ENCODE measurements around the gene GEMIN8. TPM values are rescaled to one million over a fixed set of nuclear protein-coding genes. Genes with fewer than 3 reads are reported as not detected.

Gene GEMIN8
- total and polyA plus RNA-seq, 5 donors: 8.0 to 11.1 (median 9.5) TPM

DNA sequence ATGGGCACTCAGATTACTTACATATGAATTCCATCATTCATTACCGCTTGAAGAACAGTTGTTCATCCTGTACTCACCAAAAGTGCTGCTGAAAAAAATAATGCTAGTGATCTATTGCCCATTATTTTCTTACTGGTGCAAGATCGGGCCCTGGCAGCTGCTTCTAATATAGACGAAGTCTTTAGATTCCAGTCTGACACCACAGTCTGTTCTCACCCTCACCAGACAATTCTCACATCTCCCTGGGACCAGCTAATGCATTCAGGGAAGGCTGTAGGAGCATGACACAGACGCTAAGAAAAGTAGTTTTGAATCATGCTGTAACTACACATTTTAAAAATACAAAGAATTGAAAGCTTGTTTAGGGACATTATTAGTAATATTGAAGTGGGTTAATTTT lies 13.8 kb downstream of the GEMIN8 start:
- Histone ChIP-seq H3K4me3 (ENCODE audit: low read length) (no peak overlapping the region), H3K4me1 (ENCODE audit: control insufficient read depth, insufficient read depth, low read length) (no peaks in the 10 kb centered on the region), H3K27ac (ENCODE audit: low read length) (no peak overlapping the region), H3K9me3 (ENCODE audit: control insufficient read depth, low read length) (no peaks in the 10 kb centered on the region), H3K27me3 (ENCODE audit: control insufficient read depth, insufficient read depth) (no peaks in the 10 kb centered on the region)
- WGBS: 78% methylated on average over 4 of the region's 4 CpGs
- intact Hi-C loops (cut with DNase I): no loop called here
- DNase-seq (no peak), ATAC-seq (no peak)

DNA sequence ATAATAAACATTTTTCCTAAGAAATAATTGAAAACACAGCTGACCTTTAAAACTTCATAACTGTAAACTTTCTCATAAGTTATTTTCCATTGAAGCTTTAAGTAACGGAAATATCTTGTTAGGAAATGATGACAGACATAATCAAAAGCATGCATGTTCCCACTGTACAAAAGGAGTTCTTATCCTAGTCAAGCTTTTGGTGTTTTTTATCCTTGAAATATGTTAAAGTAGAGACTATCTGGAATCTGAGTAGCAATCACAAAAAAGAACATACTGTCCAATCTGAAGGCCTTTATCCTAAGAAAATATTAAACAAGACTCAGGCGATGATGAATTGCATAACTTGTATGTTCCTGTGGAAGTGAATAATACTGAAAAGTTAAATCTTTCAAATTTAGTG lies 14.4 kb downstream of the GEMIN8 start:
- WGBS: 70% methylated on average over 2 of the region's 2 CpGs

GRCh38 chrX:14014526-14014925 lies 15.2 kb downstream of the GEMIN8 start:
- ATAC-seq (no peak), DNase-seq (no peak)
- Histone ChIP-seq H3K27me3 (ENCODE audit: control insufficient read depth, insufficient read depth) (no peaks in the 10 kb centered on the region), H3K4me1 (ENCODE audit: control insufficient read depth, insufficient read depth, low read length) (no peaks in the 10 kb centered on the region), H3K9me3 (ENCODE audit: control insufficient read depth, low read length) (no peaks in the 10 kb centered on the region), H3K4me3 (ENCODE audit: low read length) (no peak overlapping the region), H3K27ac (ENCODE audit: low read length) (peak overlapping the region; percentile 13)
- intact Hi-C loops (cut with DNase I): no loop called here
- WGBS: 91% methylated on average over 4 of the region's 4 CpGs

More for the DNA sequence above, 14.4 kb downstream of the GEMIN8 start:
- H3K4me3 ChIP-seq (ENCODE audit: low read length): no peak overlapping the region
- no peak overlapping the region for H3K27ac ChIP-seq (ENCODE audit: low read length)
- DNase-seq: no peak
- no peaks in the 10 kb centered on the region for H3K4me1 ChIP-seq (ENCODE audit: control insufficient read depth, insufficient read depth, low read length)
- intact Hi-C loops (cut with DNase I): no loop called here
- H3K27me3 ChIP-seq (ENCODE audit: control insufficient read depth, insufficient read depth): no peaks in the 10 kb centered on the region
- no peaks in the 10 kb centered on the region for H3K9me3 ChIP-seq (ENCODE audit: control insufficient read depth, low read length)
- ATAC-seq: peak in 1 of 2 donors; percentile 26

- DNase-seq: no peak
- no peaks in the 10 kb centered on the region for H3K27me3 ChIP-seq (ENCODE audit: control insufficient read depth, insufficient read depth)
- no peaks in the 10 kb centered on the region for H3K9me3 ChIP-seq (ENCODE audit: control insufficient read depth, low read length)
- H3K27ac ChIP-seq (ENCODE audit: low read length): no peak overlapping the region
- H3K4me3 ChIP-seq (ENCODE audit: low read length): no peak overlapping the region
- WGBS: 75% methylated on average over 4 of the region's 4 CpGs
- no peak for ATAC-seq
- intact Hi-C loops (cut with DNase I): no loop called here
- no peaks in the 10 kb centered on the region for H3K4me1 ChIP-seq (ENCODE audit: control insufficient read depth, insufficient read depth, low read length)
Observed at GRCh38 chrX:14013054-14013453, 16.6 kb downstream of the GEMIN8 start.

GRCh38 chrX:14010566-14010965 lies 19.1 kb downstream of the GEMIN8 start:
- over 99% methylated on average over 3 of the region's 3 CpGs for WGBS
- H3K4me1 ChIP-seq (ENCODE audit: control insufficient read depth, insufficient read depth, low read length): no peaks in the 10 kb centered on the region
- DNase-seq (no peak), ATAC-seq (no peak)
- H3K27ac ChIP-seq (ENCODE audit: low read length): no peak overlapping the region
- intact Hi-C loops (cut with DNase I): no loop called here
- H3K9me3 ChIP-seq (ENCODE audit: control insufficient read depth, low read length): no peaks in the 10 kb centered on the region
- H3K27me3 ChIP-seq (ENCODE audit: control insufficient read depth, insufficient read depth): no peaks in the 10 kb centered on the region
- no peak overlapping the region for H3K4me3 ChIP-seq (ENCODE audit: low read length)

DNA sequence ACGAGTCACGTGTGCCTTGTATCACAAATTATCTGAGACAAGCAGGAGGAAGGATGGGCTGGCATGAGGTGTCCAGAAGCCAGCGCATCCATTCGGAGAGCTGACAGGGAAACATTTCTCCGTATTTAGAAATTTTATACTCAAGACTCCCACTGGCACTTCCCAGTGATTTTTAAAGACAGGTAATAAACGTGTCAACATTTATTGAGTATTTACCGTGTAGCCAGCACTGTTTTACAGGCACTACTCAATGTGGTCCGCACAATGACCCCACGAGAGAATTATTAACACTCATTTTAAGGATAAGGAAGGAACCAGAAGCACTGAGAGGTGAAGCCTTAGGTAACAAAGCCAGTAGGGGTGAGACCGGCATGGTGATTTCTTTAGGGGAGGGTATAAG lies 23.2 kb downstream of the GEMIN8 start:
- no peak for ATAC-seq
- Histone ChIP-seq H3K27me3 (ENCODE audit: control insufficient read depth, insufficient read depth) (no peaks in the 10 kb centered on the region), H3K9me3 (ENCODE audit: control insufficient read depth, low read length) (no peaks in the 10 kb centered on the region), H3K27ac (ENCODE audit: low read length) (no peak overlapping the region), H3K4me3 (ENCODE audit: low read length) (no peak overlapping the region), H3K4me1 (ENCODE audit: control insufficient read depth, insufficient read depth, low read length) (no peaks in the 10 kb centered on the region)
- intact Hi-C loops (cut with DNase I): no loop called here
- WGBS: 90% methylated on average over 10 of the region's 10 CpGs
- DNase-seq: no peak

GRCh38 chrX:14003876-14004425 lies 25.7 kb downstream of the GEMIN8 start:
- ATAC-seq: no peak
- 98% methylated on average over 2 of the region's 2 CpGs for WGBS
- no peak for DNase-seq
- Histone ChIP-seq H3K27me3 (ENCODE audit: control insufficient read depth, insufficient read depth) (no peaks in the 10 kb centered on the region), H3K27ac (ENCODE audit: low read length) (no peak overlapping the region), H3K4me1 (ENCODE audit: control insufficient read depth, insufficient read depth, low read length) (no peaks in the 10 kb centered on the region), H3K4me3 (ENCODE audit: low read length) (no peak overlapping the region), H3K9me3 (ENCODE audit: control insufficient read depth, low read length) (no peaks in the 10 kb centered on the region)
- intact Hi-C loops (cut with DNase I): no loop called here

- 80% methylated on average over 4 of the region's 4 CpGs for WGBS
- H3K27me3 ChIP-seq (ENCODE audit: control insufficient read depth, insufficient read depth): no peaks in the 10 kb centered on the region
- H3K9me3 ChIP-seq (ENCODE audit: control insufficient read depth, low read length): no peaks in the 10 kb centered on the region
- DNase-seq (no peak), ATAC-seq (no peak)
- H3K4me1 ChIP-seq (ENCODE audit: control insufficient read depth, insufficient read depth, low read length): no peaks in the 10 kb centered on the region
- intact Hi-C loops (cut with DNase I): no loop called here
- no peak overlapping the region for H3K4me3 ChIP-seq (ENCODE audit: low read length)
- H3K27ac ChIP-seq (ENCODE audit: low read length): no peak overlapping the region
Observed at GRCh38 chrX:14003028-14003427, 26.7 kb downstream of the GEMIN8 start.

GRCh38 chrX:13996650-13997049 lies 33.0 kb downstream of the GEMIN8 start:
- Histone ChIP-seq H3K9me3 (ENCODE audit: control insufficient read depth, low read length) (no peaks in the 10 kb centered on the region), H3K4me1 (ENCODE audit: control insufficient read depth, insufficient read depth, low read length) (no peaks in the 10 kb centered on the region), H3K4me3 (ENCODE audit: low read length) (no peak overlapping the region), H3K27ac (ENCODE audit: low read length) (no peak overlapping the region), H3K27me3 (ENCODE audit: control insufficient read depth, insufficient read depth) (no peaks in the 10 kb centered on the region)
- intact Hi-C loops (cut with DNase I): no loop called here
- DNase-seq (no peak), ATAC-seq (no peak)
- 89% methylated on average over 6 of the region's 6 CpGs for WGBS

DNA sequence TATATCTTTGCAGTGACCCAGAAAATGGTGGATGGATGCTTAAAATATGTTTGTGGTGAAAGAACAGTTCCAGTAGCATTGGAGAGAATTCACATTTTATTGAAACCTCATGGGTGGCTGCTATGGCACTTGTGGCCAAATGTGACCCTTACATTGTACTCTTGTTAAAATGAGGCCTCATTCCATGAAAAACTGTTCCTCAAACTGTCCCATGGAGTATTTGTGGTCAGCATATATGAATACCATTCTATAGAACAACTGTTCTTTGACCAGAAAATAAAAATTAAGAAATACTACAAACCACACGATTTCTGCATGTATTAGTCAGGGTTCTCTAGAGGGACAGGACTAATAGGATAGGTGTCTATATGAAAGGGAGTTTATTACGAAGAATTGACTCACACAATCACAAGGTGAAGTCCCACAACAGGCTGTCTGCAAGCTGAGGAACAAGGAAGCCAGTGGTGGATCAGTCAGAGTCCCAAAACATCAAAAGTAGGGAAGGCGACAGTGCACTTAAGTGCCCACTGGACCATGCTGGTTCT lies 35.1 kb downstream of the GEMIN8 start:
- intact Hi-C loops (cut with DNase I): no loop called here

DNA sequence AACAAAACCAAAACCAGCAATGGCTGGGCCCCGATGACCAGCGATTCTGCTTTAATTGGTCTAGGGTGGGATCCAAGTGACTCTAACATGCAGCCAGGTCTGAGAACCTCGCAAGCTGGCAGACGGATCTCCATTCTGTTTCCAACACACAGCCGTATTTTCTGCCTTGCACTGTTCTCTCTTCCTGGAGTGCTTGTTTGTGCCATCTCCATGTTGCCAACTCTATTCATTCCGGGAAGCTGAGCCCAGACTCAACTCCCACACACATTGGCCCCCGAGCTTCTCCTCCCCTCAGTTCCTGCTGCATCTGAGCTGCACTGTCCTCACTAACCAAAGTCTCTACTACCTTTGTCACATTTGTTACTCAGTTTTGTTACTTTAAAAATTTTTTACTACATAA lies 35.6 kb downstream of the GEMIN8 start:
- ATAC-seq (no peak), DNase-seq (no peak)
- H3K27me3 ChIP-seq (ENCODE audit: control insufficient read depth, insufficient read depth): no peaks in the 10 kb centered on the region
- H3K9me3 ChIP-seq (ENCODE audit: control insufficient read depth, low read length): no peaks in the 10 kb centered on the region
- H3K4me1 ChIP-seq (ENCODE audit: control insufficient read depth, insufficient read depth, low read length): no peaks in the 10 kb centered on the region
- no peak overlapping the region for H3K4me3 ChIP-seq (ENCODE audit: low read length)
- intact Hi-C loops (cut with DNase I): no loop called here
- 73% methylated on average over 7 of the region's 7 CpGs for WGBS
- no peak overlapping the region for H3K27ac ChIP-seq (ENCODE audit: low read length)

More for the DNA sequence above, 35.1 kb downstream of the GEMIN8 start:
- H3K4me1 ChIP-seq (ENCODE audit: control insufficient read depth, insufficient read depth, low read length): no peaks in the 10 kb centered on the region
- no peaks in the 10 kb centered on the region for H3K9me3 ChIP-seq (ENCODE audit: control insufficient read depth, low read length)
- no peak for DNase-seq
- H3K27ac ChIP-seq (ENCODE audit: low read length): no peak overlapping the region
- H3K27me3 ChIP-seq (ENCODE audit: control insufficient read depth, insufficient read depth): no peaks in the 10 kb centered on the region
- no peak for ATAC-seq
- H3K4me3 ChIP-seq (ENCODE audit: low read length): no peak overlapping the region
- WGBS: 95% methylated on average over 3 of the region's 3 CpGs

All from right cardiac atrium (tissue), 5 donors.